ENCODE data around the gene SLC5A2. TPM values are rescaled to one million over a fixed set of nuclear protein-coding genes. Genes with fewer than 3 reads are reported as not detected.
"Not testable (repeated sequence)": the region's sequence is repeated elsewhere in the genome, so short reads cannot be mapped to it uniquely, and the experiment has no call there.

SLC5A2 gene
- total RNA-seq, 1 experiment from 2014 or later: 1.6 TPM

- no peak for DNase-seq
- H3K27ac Mint-ChIP-seq (ENCODE audit: unreplicated experiment): no peak overlapping the region
- H3K36me3 Mint-ChIP-seq (ENCODE audit: insufficient read depth, unreplicated experiment): peaks cover 18% of the 10 kb centered on the region
- TF ChIP-seq, protein P1, sequence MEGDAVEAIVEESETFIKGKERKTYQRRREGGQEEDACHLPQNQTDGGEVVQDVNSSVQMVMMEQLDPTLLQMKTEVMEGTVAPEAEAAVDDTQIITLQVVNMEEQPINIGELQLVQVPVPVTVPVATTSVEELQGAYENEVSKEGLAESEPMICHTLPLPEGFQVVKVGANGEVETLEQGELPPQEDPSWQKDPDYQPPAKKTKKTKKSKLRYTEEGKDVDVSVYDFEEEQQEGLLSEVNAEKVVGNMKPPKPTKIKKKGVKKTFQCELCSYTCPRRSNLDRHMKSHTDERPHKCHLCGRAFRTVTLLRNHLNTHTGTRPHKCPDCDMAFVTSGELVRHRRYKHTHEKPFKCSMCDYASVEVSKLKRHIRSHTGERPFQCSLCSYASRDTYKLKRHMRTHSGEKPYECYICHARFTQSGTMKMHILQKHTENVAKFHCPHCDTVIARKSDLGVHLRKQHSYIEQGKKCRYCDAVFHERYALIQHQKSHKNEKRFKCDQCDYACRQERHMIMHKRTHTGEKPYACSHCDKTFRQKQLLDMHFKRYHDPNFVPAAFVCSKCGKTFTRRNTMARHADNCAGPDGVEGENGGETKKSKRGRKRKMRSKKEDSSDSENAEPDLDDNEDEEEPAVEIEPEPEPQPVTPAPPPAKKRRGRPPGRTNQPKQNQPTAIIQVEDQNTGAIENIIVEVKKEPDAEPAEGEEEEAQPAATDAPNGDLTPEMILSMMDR (IDR thresholded peaks at IDR 0.05; ENCODE audit: unreplicated experiment): no peak
- no peak overlapping the region for H3K4me3 Mint-ChIP-seq (ENCODE audit: low read depth, unreplicated experiment)
- H3K4me1 Mint-ChIP-seq (ENCODE audit: low read depth, unreplicated experiment): no peaks in the 10 kb centered on the region
- intact Hi-C loops (cut with micrococcal nuclease; ENCODE audit: unreplicated experiment): no loop called here
- CTCF ChIA-PET: interaction anchor here (0.6 kb wide), 1 partner anchor 658 kb away, joined by 3 read pairs; no protein-coding TSS in a partner anchor
- H3K27me3 Mint-ChIP-seq (ENCODE audit: unreplicated experiment): no peaks in the 10 kb centered on the region
- no TSS peak for BruUV-seq (replicated peaks)
- no peaks in the 10 kb centered on the region for H3K9me3 Mint-ChIP-seq (ENCODE audit: low read depth, unreplicated experiment)
These were observed 17.0 kb downstream of the SLC5A2 start for GRCh38 chr16:31499928-31500327.

DNA sequence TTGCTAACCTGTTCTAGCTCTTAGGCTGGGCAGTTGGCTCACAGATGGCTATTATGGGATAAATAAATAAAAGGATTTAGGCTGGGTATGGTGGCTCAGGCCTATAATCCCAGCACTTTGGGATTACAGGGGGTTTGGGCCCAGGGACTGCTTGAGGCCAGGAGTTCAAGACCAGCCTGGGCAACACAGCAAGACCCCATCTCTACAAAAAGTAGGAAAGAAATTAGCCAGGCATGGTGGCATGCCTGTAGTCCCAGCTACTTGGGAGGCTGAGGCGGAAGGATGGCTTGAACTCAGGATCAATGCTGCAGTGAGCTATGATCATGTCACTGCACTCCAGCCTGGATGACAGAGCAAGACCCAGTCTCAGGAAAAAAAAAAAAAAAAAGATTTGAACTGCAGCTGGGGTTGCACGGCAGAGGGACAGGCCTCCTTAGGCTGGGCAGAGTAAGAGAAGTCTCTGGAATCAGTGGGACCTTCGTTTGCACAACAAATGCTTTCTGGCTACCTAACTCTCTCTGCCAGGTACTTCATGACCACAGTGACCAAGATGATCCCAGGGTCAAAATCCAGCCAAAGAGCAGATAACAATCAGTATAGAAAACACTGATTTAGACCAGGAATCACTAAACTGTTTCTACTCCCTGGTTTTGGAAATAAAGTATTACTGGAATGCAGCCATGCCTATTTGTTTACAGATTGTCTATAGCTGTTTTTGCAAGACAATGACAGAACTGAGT lies 18.5 kb downstream of the SLC5A2 start:
- H3K4me1 Mint-ChIP-seq (ENCODE audit: low read depth, unreplicated experiment): no peaks in the 10 kb centered on the region
- intact Hi-C loops (cut with micrococcal nuclease; ENCODE audit: unreplicated experiment): no loop called here
- TF ChIP-seq, protein P1 (IDR thresholded peaks at IDR 0.05; ENCODE audit: unreplicated experiment): no peak
- CTCF ChIA-PET: no interaction called here
- no peaks in the 10 kb centered on the region for H3K9me3 Mint-ChIP-seq (ENCODE audit: low read depth, unreplicated experiment)
- BruUV-seq (replicated peaks): no TSS peak
- H3K36me3 Mint-ChIP-seq (ENCODE audit: insufficient read depth, unreplicated experiment): peaks cover 15% of the 10 kb centered on the region
- no peaks in the 10 kb centered on the region for H3K27me3 Mint-ChIP-seq (ENCODE audit: unreplicated experiment)
- no peak for DNase-seq
- H3K27ac Mint-ChIP-seq (ENCODE audit: unreplicated experiment): no peak overlapping the region
- H3K4me3 Mint-ChIP-seq (ENCODE audit: low read depth, unreplicated experiment): no peak overlapping the region

- no TSS peak for BruUV-seq (replicated peaks)
- no peaks in the 10 kb centered on the region for H3K9me3 Mint-ChIP-seq (ENCODE audit: low read depth, unreplicated experiment)
- DNase-seq: no peak
- peaks cover 15% of the 10 kb centered on the region for H3K36me3 Mint-ChIP-seq (ENCODE audit: insufficient read depth, unreplicated experiment)
- H3K27ac Mint-ChIP-seq (ENCODE audit: unreplicated experiment): no peak overlapping the region
- H3K4me1 Mint-ChIP-seq (ENCODE audit: low read depth, unreplicated experiment): no peaks in the 10 kb centered on the region
- H3K27me3 Mint-ChIP-seq (ENCODE audit: unreplicated experiment): no peaks in the 10 kb centered on the region
- no peak overlapping the region for H3K4me3 Mint-ChIP-seq (ENCODE audit: low read depth, unreplicated experiment)
- TF ChIP-seq, protein P1 (IDR thresholded peaks at IDR 0.05; ENCODE audit: unreplicated experiment): no peak
- intact Hi-C loops (cut with micrococcal nuclease; ENCODE audit: unreplicated experiment): no loop called here
- CTCF ChIA-PET: no interaction called here
These were observed 19.0 kb downstream of the SLC5A2 start for GRCh38 chr16:31501966-31502348.

DNA sequence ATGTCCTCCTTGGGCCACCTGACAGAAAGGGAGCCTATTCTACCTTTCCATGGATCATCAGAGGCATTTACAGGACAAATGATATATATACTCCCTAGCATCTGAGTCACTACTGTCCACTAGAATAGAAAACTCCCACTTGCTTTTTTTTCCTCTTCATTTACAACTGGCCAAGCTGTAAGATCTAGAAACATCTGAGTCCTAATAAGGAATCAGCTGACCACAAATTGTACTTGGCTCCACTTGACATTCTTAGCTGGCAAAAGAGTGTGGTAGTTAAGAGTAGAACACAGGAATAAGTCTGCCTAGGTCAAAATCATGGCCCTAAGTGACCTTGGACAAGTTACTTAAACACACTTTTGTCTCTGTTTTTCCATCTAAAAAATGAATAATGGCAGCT lies 20.1 kb downstream of the SLC5A2 start:
- Mint-ChIP-seq H3K9me3 (ENCODE audit: low read depth, unreplicated experiment) (no peaks in the 10 kb centered on the region), H3K4me3 (ENCODE audit: low read depth, unreplicated experiment) (no peak overlapping the region), H3K27me3 (ENCODE audit: unreplicated experiment) (no peaks in the 10 kb centered on the region), H3K4me1 (ENCODE audit: low read depth, unreplicated experiment) (no peaks in the 10 kb centered on the region), H3K36me3 (ENCODE audit: insufficient read depth, unreplicated experiment) (peaks cover 26% of the 10 kb centered on the region), H3K27ac (ENCODE audit: unreplicated experiment) (no peak overlapping the region)
- CTCF ChIA-PET: no interaction called here
- no peak for DNase-seq
- intact Hi-C loops (cut with micrococcal nuclease; ENCODE audit: unreplicated experiment): no loop called here
- BruUV-seq (replicated peaks): no TSS peak
- TF ChIP-seq, protein P1 (IDR thresholded peaks at IDR 0.05; ENCODE audit: unreplicated experiment): no peak

- intact Hi-C loops (cut with micrococcal nuclease; ENCODE audit: unreplicated experiment); H3K4me3 Mint-ChIP-seq (ENCODE audit: low read depth, unreplicated experiment); H3K27ac Mint-ChIP-seq (ENCODE audit: unreplicated experiment); BruUV-seq (replicated peaks); H3K4me1 Mint-ChIP-seq (ENCODE audit: low read depth, unreplicated experiment); DNase-seq; CTCF ChIA-PET; H3K9me3 Mint-ChIP-seq (ENCODE audit: low read depth, unreplicated experiment); H3K27me3 Mint-ChIP-seq (ENCODE audit: unreplicated experiment): not testable (repeated sequence)
- peaks cover 30% of the 10 kb centered on the region for H3K36me3 Mint-ChIP-seq (ENCODE audit: insufficient read depth, unreplicated experiment)
These were observed 20.6 kb downstream of the SLC5A2 start for GRCh38 chr16:31503555-31503954.
